ENCODE data around the gene EIF3L. TPM values are rescaled to one million over a fixed set of nuclear protein-coding genes. Genes with fewer than 3 reads are reported as not detected.
A peak's percentile ranks its signal among the peaks of the same experiment; 100 is the strongest.

The EIF3L gene
- total and polyA plus RNA-seq, 8 donors = 310 to 1,258 (median 1,142) TPM

GRCh38 chr22:37802310-37803194 lies 46.7 kb upstream of the EIF3L start:
- no peaks in the 10 kb centered on the region for H3K36me3 ChIP-seq
- TF ChIP-seq, protein P1, sequence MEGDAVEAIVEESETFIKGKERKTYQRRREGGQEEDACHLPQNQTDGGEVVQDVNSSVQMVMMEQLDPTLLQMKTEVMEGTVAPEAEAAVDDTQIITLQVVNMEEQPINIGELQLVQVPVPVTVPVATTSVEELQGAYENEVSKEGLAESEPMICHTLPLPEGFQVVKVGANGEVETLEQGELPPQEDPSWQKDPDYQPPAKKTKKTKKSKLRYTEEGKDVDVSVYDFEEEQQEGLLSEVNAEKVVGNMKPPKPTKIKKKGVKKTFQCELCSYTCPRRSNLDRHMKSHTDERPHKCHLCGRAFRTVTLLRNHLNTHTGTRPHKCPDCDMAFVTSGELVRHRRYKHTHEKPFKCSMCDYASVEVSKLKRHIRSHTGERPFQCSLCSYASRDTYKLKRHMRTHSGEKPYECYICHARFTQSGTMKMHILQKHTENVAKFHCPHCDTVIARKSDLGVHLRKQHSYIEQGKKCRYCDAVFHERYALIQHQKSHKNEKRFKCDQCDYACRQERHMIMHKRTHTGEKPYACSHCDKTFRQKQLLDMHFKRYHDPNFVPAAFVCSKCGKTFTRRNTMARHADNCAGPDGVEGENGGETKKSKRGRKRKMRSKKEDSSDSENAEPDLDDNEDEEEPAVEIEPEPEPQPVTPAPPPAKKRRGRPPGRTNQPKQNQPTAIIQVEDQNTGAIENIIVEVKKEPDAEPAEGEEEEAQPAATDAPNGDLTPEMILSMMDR (IDR thresholded peaks at IDR 0.05) = no peak
- no peaks in the 10 kb centered on the region for H3K9me3 ChIP-seq
- intact Hi-C loops (cut with DNase I) = no loop called here
- DNase-seq (peak; percentile 64 to 91 (median 84)), ATAC-seq (peak; percentile 48)
- H3K27ac ChIP-seq = peak overlapping the region; percentile 44 to 57
- peaks cover 11 to 53% of the 10 kb centered on the region in 2 donors for H3K4me1 ChIP-seq
- H3K27me3 ChIP-seq = peaks cover 0 to 58% of the 10 kb centered on the region in 2 donors
- H3K4me3 ChIP-seq = peak overlapping the region; percentile 62

- Histone ChIP-seq H3K27ac (no peak overlapping the region), H3K27me3 (peaks cover 0 to 64% of the 10 kb centered on the region in 2 donors), H3K9me3 (no peaks in the 10 kb centered on the region), H3K4me3 (peak overlapping the region in 1 of 2 donors; percentile 62), H3K36me3 (no peaks in the 10 kb centered on the region), H3K4me1 (peaks cover 11 to 60% of the 10 kb centered on the region in 2 donors)
- DNase-seq (no peak), ATAC-seq (no peak)
- TF ChIP-seq, protein P1 (IDR thresholded peaks at IDR 0.05) = no peak
- intact Hi-C loops (cut with DNase I) = no loop called here
Measured at GRCh38 chr22:37803195-37803638, 46.0 kb upstream of the EIF3L start.

GRCh38 chr22:37803639-37804351 lies 45.4 kb upstream of the EIF3L start:
- Histone ChIP-seq H3K4me3 (no peak overlapping the region), H3K27me3 (peaks cover 0 to 69% of the 10 kb centered on the region in 2 donors), H3K36me3 (no peaks in the 10 kb centered on the region), H3K4me1 (peaks cover 15 to 65% of the 10 kb centered on the region in 2 donors), H3K9me3 (no peaks in the 10 kb centered on the region), H3K27ac (no peak overlapping the region)
- TF ChIP-seq, protein P1 (IDR thresholded peaks at IDR 0.05) = no peak
- DNase-seq (no peak), ATAC-seq (no peak)
- intact Hi-C loops (cut with DNase I) = no loop called here

DNA sequence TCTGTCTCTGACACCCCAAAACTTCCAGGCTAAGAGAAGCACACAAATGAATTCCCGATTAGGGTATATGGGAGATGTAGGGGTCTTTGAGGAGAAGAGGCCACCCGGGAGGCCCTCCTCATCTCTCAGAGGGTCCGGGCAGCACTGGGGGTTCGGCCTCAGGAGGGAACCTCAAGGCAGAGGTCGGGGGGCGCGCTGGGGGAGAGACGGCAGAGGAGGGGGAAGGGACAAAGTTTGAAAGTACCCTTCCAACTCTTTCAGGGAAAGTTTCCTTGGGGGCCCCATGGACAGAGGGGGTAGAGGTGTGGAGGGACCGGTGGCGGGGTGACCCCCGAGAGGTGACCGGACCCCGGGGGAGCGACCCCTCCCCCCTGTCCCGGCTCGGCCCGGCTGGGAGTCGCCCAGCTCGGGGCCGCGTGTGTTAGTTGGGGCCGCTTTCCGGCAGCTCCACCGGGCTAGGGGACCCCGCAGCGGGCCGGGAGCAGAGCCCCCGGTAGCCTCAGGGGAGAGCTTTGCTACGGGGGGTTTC lies 44.8 kb upstream of the EIF3L start:
- DNase-seq (peak in 1 of 4 donors; percentile 24), ATAC-seq (no peak)
- H3K27me3 ChIP-seq = peaks cover 0 to 69% of the 10 kb centered on the region in 2 donors
- H3K9me3 ChIP-seq = no peaks in the 10 kb centered on the region
- H3K4me1 ChIP-seq = peaks cover 15 to 69% of the 10 kb centered on the region in 2 donors
- TF ChIP-seq, protein P1 (IDR thresholded peaks at IDR 0.05) = no peak
- intact Hi-C loops (cut with DNase I) = no loop called here
- H3K4me3 ChIP-seq = peak overlapping the region; percentile 56 to 59
- no peaks in the 10 kb centered on the region for H3K36me3 ChIP-seq
- H3K27ac ChIP-seq = peak overlapping the region; percentile 78 to 84
